ENCODE results near the gene LCN6.
"Not testable (repeated sequence)": the region's sequence is repeated elsewhere in the genome, so short reads cannot be mapped to it uniquely, and the experiment has no call there.

The LCN6 gene

GRCh38 chr9:136704741-136705140, 43.6 kb downstream of the LCN6 start:
- DNase-seq: not testable (repeated sequence)

GRCh38 chr9:136703276-136703860, 45.0 kb downstream of the LCN6 start:
- no peak for DNase-seq

DNA sequence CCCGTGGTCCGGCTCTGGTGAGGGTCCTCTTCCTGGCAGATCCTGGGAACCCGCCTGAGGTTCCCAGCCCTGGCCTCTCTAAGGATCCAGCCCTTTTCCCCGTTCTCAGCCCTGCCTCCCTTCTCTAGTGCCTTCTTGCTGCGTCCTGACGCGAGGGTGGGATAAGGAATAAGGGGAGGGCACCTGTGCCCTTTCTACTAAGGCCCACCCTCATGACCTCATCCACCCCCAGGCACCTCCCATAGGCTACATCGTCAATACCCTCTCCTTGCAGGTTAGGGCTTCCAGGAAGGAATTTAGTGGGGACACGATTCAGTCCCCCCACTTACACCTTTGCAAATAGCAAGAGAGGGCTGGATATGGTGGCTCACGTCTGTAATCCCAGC, 46.7 kb downstream of the LCN6 start:
- no peak for DNase-seq

DNA sequence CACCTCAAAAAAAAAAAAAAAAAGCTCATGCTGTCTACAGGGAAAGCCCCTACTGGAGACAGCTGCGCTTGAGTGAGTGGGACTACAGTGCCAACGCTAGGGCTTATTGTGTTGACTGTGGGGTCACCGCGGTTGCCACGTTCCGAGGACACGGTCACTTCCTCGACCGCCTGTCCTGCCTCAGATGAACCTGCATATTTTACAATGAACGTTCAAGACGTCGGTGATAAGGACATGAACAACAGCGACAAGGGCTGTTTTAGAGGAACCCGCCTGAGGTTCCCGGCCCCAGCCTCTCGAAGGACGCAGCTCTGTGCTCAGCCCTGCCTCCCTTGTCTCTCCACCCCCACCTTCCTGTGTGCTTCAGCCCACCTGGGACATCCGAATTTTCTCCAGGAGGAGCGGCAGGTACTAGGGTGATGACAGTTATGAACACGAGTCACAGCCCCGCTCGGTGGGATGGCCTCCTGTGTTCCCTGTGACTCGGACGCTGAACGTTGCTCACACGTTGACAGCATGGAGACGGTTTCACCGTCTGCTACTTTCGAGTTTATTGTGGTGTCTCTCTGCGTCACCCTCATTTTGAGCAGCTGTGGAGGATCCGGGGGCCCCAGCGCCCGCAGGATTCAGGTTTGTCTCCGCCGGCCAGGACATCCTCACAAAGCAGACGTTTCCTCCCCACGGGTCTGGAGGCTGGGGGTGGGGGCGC, 47.2 kb downstream of the LCN6 start:
- DNase-seq: no peak

GRCh38 chr9:136700304-136700703, 48.0 kb downstream of the LCN6 start:
- no peak for DNase-seq

DNA sequence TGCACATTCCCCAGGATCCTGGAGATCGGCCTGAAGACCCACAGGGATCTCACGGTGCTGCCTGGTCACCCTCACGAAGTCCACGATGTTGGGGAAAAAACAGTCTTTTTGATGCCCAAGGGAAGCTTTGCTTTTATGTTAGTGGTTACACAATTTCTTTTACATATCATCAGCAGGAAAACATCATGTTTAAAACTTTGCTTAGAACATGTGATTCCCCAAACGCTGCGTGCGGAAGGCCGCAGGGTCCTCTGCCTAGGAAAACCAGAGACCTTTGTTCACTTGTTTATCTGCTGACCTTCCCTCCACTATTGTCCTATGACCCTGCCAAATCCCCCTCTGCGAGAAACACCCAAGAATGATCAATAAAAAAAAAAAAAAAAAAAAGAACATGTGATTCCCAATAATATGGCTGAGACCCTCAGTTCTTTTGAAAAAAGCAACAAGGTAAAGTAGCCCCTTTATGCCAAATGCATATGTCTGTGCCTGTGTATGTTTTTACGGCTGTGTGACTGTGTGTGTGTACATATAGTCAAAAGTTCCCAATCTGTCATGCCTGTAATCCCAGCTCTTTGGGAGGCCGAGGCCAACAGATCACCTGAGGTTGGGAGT, 49.6 kb downstream of the LCN6 start:
- DNase-seq: no peak

DNA sequence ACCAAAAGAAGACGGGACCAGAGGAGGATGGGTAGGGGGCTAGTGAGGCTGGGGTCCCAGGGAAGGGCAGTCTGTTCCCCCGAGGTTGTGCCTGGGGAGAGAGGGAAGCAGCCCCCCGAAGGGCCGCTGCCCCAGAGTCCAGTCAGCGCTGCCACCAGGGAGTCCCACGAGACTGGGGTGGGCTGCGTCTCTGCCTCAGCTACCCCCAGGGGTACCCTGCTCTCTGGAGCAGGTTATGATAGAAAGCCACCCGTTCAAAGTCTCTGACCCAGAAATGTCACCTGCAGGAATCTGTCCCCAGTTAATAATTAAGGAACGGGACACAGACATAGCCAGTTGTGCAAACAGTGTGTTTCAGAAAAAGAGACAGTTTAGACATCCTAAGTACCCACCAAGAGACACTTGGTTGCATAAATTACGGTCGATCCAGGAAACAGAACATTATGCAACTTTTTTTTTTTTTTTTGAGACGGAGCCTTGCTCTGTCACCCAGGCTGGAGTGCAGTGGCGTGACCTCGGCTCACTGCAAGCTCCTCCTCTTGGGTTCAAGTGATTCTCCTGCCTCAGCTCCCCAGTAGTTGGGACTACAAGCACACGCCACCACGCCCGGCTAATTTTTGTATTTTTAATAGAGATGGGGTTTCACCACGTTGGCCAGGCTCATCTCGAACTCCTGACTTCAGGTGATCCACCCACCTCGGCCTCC, 50.4 kb downstream of the LCN6 start:
- DNase-seq: no peak

- DNase-seq: no peak
Measured at GRCh38 chr9:136697146-136697820, 51.0 kb downstream of the LCN6 start.

DNA sequence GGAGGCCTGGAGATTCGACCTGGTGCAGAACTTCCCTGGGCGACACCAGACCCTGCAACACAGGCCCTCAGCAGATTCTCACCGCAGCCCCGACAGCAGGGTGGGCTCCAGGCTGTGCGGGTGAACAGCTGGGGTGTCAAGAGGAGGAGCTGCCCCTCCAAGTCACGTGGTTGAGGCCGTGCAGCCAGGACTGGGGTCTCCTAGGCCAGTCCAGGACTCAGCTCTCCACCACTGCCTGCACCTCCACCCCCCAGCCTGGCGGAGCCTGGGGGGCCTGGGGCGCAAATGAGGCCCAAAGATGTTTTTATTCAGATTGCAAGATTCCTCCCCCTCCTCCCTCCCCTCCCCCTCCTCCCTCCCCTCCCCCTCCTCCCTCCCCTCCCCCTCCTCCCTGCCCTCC, 51.8 kb downstream of the LCN6 start:
- DNase-seq: no peak

GRCh38 chr9:136695955-136696354, 52.4 kb downstream of the LCN6 start:
- no peak for DNase-seq

- DNase-seq: no peak
Measured at GRCh38 chr9:136695435-136695895, 52.9 kb downstream of the LCN6 start.

- no peak for DNase-seq
Measured at GRCh38 chr9:136694872-136695247, 53.5 kb downstream of the LCN6 start.

DNA sequence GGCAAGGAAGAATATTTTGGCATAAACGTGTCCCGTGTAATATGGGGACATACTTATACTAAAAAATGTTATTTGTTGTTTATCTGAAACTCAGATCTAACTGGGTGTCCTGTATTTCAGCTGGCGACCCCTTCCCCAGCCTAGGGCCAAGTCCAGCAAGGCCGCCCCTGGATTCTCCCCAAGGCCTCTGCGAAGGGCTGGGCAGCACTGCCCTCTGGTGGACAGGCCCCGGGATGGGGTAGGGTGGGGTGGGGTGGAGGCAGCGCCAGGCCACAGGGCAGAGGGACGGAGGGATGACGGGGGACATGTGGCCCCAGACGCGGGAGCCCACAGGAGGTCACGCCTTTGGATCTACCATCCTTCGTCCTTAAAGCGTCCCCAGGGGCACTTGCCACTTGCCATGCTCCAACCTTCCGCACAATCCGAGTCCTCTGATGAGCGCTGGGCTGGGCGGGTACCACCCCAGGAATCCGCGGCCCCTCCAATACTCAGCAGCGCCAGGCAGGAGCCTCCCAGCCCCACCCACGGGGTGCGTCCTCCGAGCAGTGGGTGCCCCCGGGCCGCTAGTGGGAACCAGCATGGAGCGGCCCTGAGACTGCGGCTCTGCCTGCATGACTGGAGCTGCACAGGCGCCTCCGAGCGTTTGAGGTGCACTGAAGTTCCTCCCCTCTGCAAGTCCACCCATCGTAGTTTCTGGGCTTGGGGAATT, 54.0 kb downstream of the LCN6 start:
- peak in 1 of 2 experiments; percentile 39 for DNase-seq

Data from NCI-H526 (cell line).